Measurements from ENCODE around the gene P4HB. TPM values are rescaled to one million over a fixed set of nuclear protein-coding genes. Genes with fewer than 3 reads are reported as not detected.

The P4HB gene
- total RNA-seq, 1 donor from 2014 or later: 678 TPM

DNA sequence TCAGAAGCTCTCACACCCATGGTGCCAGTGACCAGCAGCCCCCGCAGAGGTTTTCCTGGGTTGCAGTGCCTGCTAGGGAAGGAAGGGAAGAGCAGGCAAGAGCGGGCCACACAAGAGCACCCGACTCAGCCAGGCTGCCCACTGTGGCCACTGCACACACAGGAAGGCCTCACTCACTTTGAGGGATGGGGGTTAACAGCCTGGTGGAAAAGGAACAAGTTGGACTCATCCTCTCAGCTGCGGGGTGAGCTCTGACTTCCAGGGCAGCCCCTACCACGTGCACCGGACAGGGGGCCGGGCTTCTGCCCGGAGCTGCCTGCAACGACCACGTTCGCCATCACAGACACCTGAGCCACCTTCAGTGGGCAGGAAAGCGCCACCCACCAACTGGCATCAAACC, 8.1 kb downstream of the P4HB start:
- Mint-ChIP-seq H3K4me3 (ENCODE audit: unreplicated experiment) (no peak overlapping the region), H3K27me3 (ENCODE audit: unreplicated experiment) (peaks cover 6% of the 10 kb centered on the region), H3K4me1 (ENCODE audit: unreplicated experiment) (peaks cover under 1% of the 10 kb centered on the region), H3K36me3 (ENCODE audit: low read depth, unreplicated experiment) (peaks cover 23% of the 10 kb centered on the region), H3K9me3 (ENCODE audit: unreplicated experiment) (no peaks in the 10 kb centered on the region), H3K27ac (ENCODE audit: unreplicated experiment) (no peak overlapping the region)
- TF ChIP-seq CTCF (IDR thresholded peaks at IDR 0.05; ENCODE audit: unreplicated experiment): no peak
- no peak for DNase-seq (ENCODE audit: low spot score)

DNA sequence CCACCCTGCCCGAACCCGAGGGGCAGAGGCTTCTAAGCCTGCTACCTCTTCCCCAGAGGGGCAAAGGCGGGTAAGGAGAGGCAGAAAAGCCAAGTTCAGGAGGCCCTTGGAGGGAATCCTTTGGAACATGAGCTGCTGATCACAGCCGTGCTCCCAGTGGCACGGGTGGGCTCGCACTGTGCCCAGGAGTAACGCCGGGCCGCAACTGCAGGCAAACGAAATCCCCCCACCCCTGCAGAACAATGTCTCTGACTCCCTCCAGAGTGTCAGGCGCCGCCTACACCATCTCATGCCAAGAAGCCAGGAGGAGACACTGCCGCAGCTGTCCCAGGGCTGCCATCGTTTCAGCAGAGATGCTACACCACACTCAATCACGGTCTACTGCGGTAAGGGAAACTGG, 8.9 kb downstream of the P4HB start:
- Mint-ChIP-seq H3K27me3 (ENCODE audit: unreplicated experiment) (peaks cover 6% of the 10 kb centered on the region), H3K9me3 (ENCODE audit: unreplicated experiment) (no peaks in the 10 kb centered on the region), H3K4me1 (ENCODE audit: unreplicated experiment) (no peaks in the 10 kb centered on the region), H3K4me3 (ENCODE audit: unreplicated experiment) (no peak overlapping the region), H3K27ac (ENCODE audit: unreplicated experiment) (no peak overlapping the region), H3K36me3 (ENCODE audit: low read depth, unreplicated experiment) (peaks cover 29% of the 10 kb centered on the region)
- TF ChIP-seq CTCF (IDR thresholded peaks at IDR 0.05; ENCODE audit: unreplicated experiment): no peak
- no peak for DNase-seq (ENCODE audit: low spot score)

GRCh38 chr17:81849457-81849856, 10.9 kb downstream of the P4HB start:
- TF ChIP-seq CTCF (IDR thresholded peaks at IDR 0.05; ENCODE audit: unreplicated experiment): no peak
- Mint-ChIP-seq H3K27me3 (ENCODE audit: unreplicated experiment) (peaks cover 10% of the 10 kb centered on the region), H3K36me3 (ENCODE audit: low read depth, unreplicated experiment) (peaks cover 32% of the 10 kb centered on the region), H3K4me3 (ENCODE audit: unreplicated experiment) (no peak overlapping the region), H3K27ac (ENCODE audit: unreplicated experiment) (no peak overlapping the region), H3K4me1 (ENCODE audit: unreplicated experiment) (no peaks in the 10 kb centered on the region), H3K9me3 (ENCODE audit: unreplicated experiment) (no peaks in the 10 kb centered on the region)
- DNase-seq (ENCODE audit: low spot score): no peak

- H3K36me3 Mint-ChIP-seq (ENCODE audit: low read depth, unreplicated experiment): peaks cover 32% of the 10 kb centered on the region
- no peak for TF ChIP-seq CTCF (IDR thresholded peaks at IDR 0.05; ENCODE audit: unreplicated experiment)
- no peak overlapping the region for H3K27ac Mint-ChIP-seq (ENCODE audit: unreplicated experiment)
- no peaks in the 10 kb centered on the region for H3K4me1 Mint-ChIP-seq (ENCODE audit: unreplicated experiment)
- H3K4me3 Mint-ChIP-seq (ENCODE audit: unreplicated experiment): no peak overlapping the region
- DNase-seq (ENCODE audit: low spot score): no peak
- H3K9me3 Mint-ChIP-seq (ENCODE audit: unreplicated experiment): no peaks in the 10 kb centered on the region
- H3K27me3 Mint-ChIP-seq (ENCODE audit: unreplicated experiment): peaks cover 10% of the 10 kb centered on the region
Observed at GRCh38 chr17:81846743-81847689, 13.3 kb downstream of the P4HB start.
